H9 (cell line): ENCODE results near the gene TENM4. TPM values are rescaled to one million over a fixed set of nuclear protein-coding genes. Genes with fewer than 3 reads are reported as not detected.

Experiments used
- DNase-seq: peaks from one replicate; pipeline ENCODE4 v3.0.0-alpha.2; 2017
- H2AFZ ChIP-seq: one replicate; pipeline ENCODE4 v1.6.1; 2013; ENCODE audit warnings: mild to moderate bottlenecking, low read length, control low read depth, moderate library complexity
- H2AK5ac ChIP-seq: 2 replicates; pipeline ENCODE4 v1.6.1; 2013; ENCODE audit warnings: low read length, control low read depth, mixed read lengths; ENCODE audit not compliant: insufficient read length
- H2BK120ac ChIP-seq: one replicate; pipeline ENCODE4 v1.6.1; 2013; ENCODE audit warnings: low read depth, mild to moderate bottlenecking, low read length, control low read depth, inconsistent platforms; ENCODE audit not compliant: poor library complexity, severe bottlenecking
- H2BK12ac ChIP-seq: 2 replicates; pipeline ENCODE4 v1.6.1; 2013; ENCODE audit warnings: low read length, control low read depth, mixed read lengths, low read depth; ENCODE audit not compliant: insufficient read length
- H2BK15ac ChIP-seq: 2 replicates; pipeline ENCODE4 v1.6.1; 2013; ENCODE audit warnings: low read depth, low read length, control low read depth
- H2BK20ac ChIP-seq: one replicate; pipeline ENCODE4 v1.6.1; 2013; ENCODE audit warnings: low read depth, mild to moderate bottlenecking, low read length, control low read depth, inconsistent platforms; ENCODE audit not compliant: poor library complexity, severe bottlenecking
- H2BK5ac ChIP-seq: 2 replicates; pipeline ENCODE4 v1.6.1; 2013; ENCODE audit warnings: low read length, control low read depth, mixed read lengths; ENCODE audit not compliant: insufficient read length
- H3K14ac ChIP-seq: 2 replicates; pipeline ENCODE4 v1.6.1; 2013; ENCODE audit warnings: low read length, control low read depth; ENCODE audit not compliant: insufficient read depth
- H3K18ac ChIP-seq: 2 replicates; pipeline ENCODE4 v1.6.1; 2013; ENCODE audit warnings: low read depth, mild to moderate bottlenecking, mixed read lengths, low read length, control low read depth; ENCODE audit not compliant: insufficient read length
- H3K23ac ChIP-seq: 2 replicates; pipeline ENCODE4 v1.6.1; 2013; ENCODE audit warnings: low read length, control low read depth, mixed read lengths, low read depth; ENCODE audit not compliant: insufficient read length
- H3K23me2 ChIP-seq: 2 replicates; pipeline ENCODE4 v1.6.1; 2013; ENCODE audit warnings: low read depth, mild to moderate bottlenecking, mixed read lengths, low read length, control low read depth; ENCODE audit not compliant: insufficient read length, poor library complexity, severe bottlenecking
- H3K27ac ChIP-seq: 2 replicates; pipeline ENCODE4 v1.5.1; 2013; ENCODE audit warnings: low read length, control low read depth, mixed read lengths, low read depth; ENCODE audit not compliant: insufficient read length
- H3K27me3 ChIP-seq: 2 replicates; pipeline ENCODE4 v1.6.1; 2013; ENCODE audit warnings: low read length, control low read depth, inconsistent platforms; ENCODE audit not compliant: insufficient read depth
- H3K4ac ChIP-seq: 2 replicates; pipeline ENCODE4 v1.6.1; 2013; ENCODE audit warnings: low read depth, mild to moderate bottlenecking, control low read depth, inconsistent platforms, low read length, moderate library complexity
- H3K4me1 ChIP-seq: 2 replicates; pipeline ENCODE4 v1.6.1; 2013; ENCODE audit warnings: low read length, control low read depth, inconsistent platforms; ENCODE audit not compliant: insufficient read depth
- H3K4me2 ChIP-seq: 2 replicates; pipeline ENCODE4 v1.6.1; 2013; ENCODE audit warnings: low read length, control low read depth, mixed read lengths; ENCODE audit not compliant: insufficient read length, insufficient read depth
- H3K56ac ChIP-seq: 2 replicates; pipeline ENCODE4 v1.6.1; 2013; ENCODE audit warnings: low read depth, mild to moderate bottlenecking, mixed read lengths, low read length, control low read depth; ENCODE audit not compliant: insufficient read length
- H3K79me1 ChIP-seq: 2 replicates; pipeline ENCODE4 v1.6.1; 2013; ENCODE audit warnings: low read depth, mild to moderate bottlenecking, moderate library complexity, low read length, control low read depth, inconsistent platforms; ENCODE audit not compliant: insufficient read depth, poor library complexity, severe bottlenecking
- H3K79me2 ChIP-seq: 2 replicates; pipeline ENCODE4 v1.6.1; 2013; ENCODE audit warnings: low read length, control low read depth, inconsistent platforms; ENCODE audit not compliant: insufficient read depth
- H3K9ac ChIP-seq: 2 replicates; pipeline ENCODE4 v1.6.1; 2013; ENCODE audit warnings: low read length, control low read depth, mixed read lengths; ENCODE audit not compliant: insufficient read length; ENCODE audit errors: extremely low read depth
- H3K9me3 ChIP-seq: one replicate; pipeline ENCODE4 v1.6.1; 2013; ENCODE audit warnings: low read depth, low read length, inconsistent platforms; ENCODE audit not compliant: control insufficient read depth
- H3T11ph ChIP-seq: one replicate; pipeline ENCODE4 v1.6.1; 2013; ENCODE audit warnings: mild to moderate bottlenecking, low read length, control low read depth, inconsistent platforms
- H4K20me1 ChIP-seq: one replicate; pipeline ENCODE4 v1.6.1; 2013; ENCODE audit not compliant: control insufficient read depth, insufficient read length, insufficient read depth
- H4K5ac ChIP-seq: 2 replicates; pipeline ENCODE4 v1.6.1; 2013; ENCODE audit warnings: low read depth, mild to moderate bottlenecking, mixed read lengths, low read length, control low read depth; ENCODE audit not compliant: insufficient read length
- H4K8ac ChIP-seq: replicated peaks from 2 replicates; pipeline ENCODE4 v1.6.1; 2013; ENCODE audit warnings: low read length, control low read depth, mixed read lengths, low read depth; ENCODE audit not compliant: insufficient read length
- H4K91ac ChIP-seq: 2 replicates; pipeline ENCODE4 v1.6.1; 2013; ENCODE audit warnings: low read depth, mild to moderate bottlenecking, moderate library complexity, mixed read lengths, low read length, control low read depth; ENCODE audit not compliant: insufficient read length
- H3K27ac Mint-ChIP-seq, 3 experiments: 2 replicates in 2 of 3; 3 replicates in 1 of 3; pipeline ENCODE4 v1.8.0; 2020 to 2021; ENCODE audit warnings: mixed read lengths in 3 of 3, mild to moderate bottlenecking in 1 of 3, moderate library complexity in 1 of 3
- H3K27me3 Mint-ChIP-seq: 2 replicates; pipeline ENCODE4 v1.8.0; 2021; ENCODE audit warnings: low read depth, mild to moderate bottlenecking, moderate library complexity, mixed read lengths
- H3K36me3 Mint-ChIP-seq, 3 experiments: 2 replicates in 2 of 3; 3 replicates in 1 of 3; pipeline ENCODE4 v1.8.0; 2020 to 2021; ENCODE audit warnings: low read depth in 3 of 3, mixed read lengths in 3 of 3; ENCODE audit not compliant: insufficient read depth in 1 of 3
- H3K4me1 Mint-ChIP-seq, 2 experiments: 2 replicates each; pipeline ENCODE4 v1.8.0; 2020; ENCODE audit warnings: mixed read lengths in 2 of 2
- H3K4me3 Mint-ChIP-seq, 2 experiments: 2 replicates in 1 of 2; 3 replicates in 1 of 2; pipeline ENCODE4 v1.8.0; 2020 to 2021; ENCODE audit warnings: mild to moderate bottlenecking in 2 of 2, mixed read lengths in 2 of 2, moderate library complexity in 1 of 2
- H3K9me3 Mint-ChIP-seq, 2 experiments: 2 replicates in 1 of 2; 3 replicates in 1 of 2; pipeline ENCODE4 v1.8.0; 2020; ENCODE audit warnings: mild to moderate bottlenecking in 2 of 2, mixed read lengths in 2 of 2, moderate library complexity in 1 of 2
- WGBS: extraction: QIAGEN DNeasy Blood & Tissue Kit; methylation state at CpG from one replicate; pipeline ENCODE4 v1.1.7; 2013; ENCODE audit warnings: missing lambda C conversion rate, low lambda C conversion rate, mixed read lengths; ENCODE audit not compliant: insufficient read length; ENCODE audit errors: extremely low coverage; 5-methylcytosine and 5-hydroxymethylcytosine counted together
- total RNA-seq: library from RNA; stranded (reverse); gene quantifications from 2 replicates; pipeline ENCODE4 v1.2.1, GENCODE V29; 2021
- TF ChIP-seq, protein P1 (sequence below): fragments of 200-600 bp; sonication (generic); conservative IDR thresholded peaks from 3 replicates; pipeline ENCODE4 v1.8.0; 2021; ENCODE audit warnings: antibody characterized with exemption, mild to moderate bottlenecking

The TENM4 gene
- total RNA-seq, 1 experiment from 2014 or later: 4.6 TPM

GRCh38 chr11:79227767-79228755, 212.8 kb downstream of the TENM4 start:
- Histone ChIP-seq H2BK120ac (no peak overlapping the region), H3K79me2 (no peaks in the 10 kb centered on the region), H3K27me3 (no peaks in the 10 kb centered on the region), H3K4me1 (peaks cover 2% of the 10 kb centered on the region; the same call in 1 of the 2 replicates), H3K18ac (no peak overlapping the region), H4K20me1 (no peaks in the 10 kb centered on the region), H3K4me2 (no peak overlapping the region), H2AFZ (no peak overlapping the region), H4K5ac (no peak overlapping the region), H3T11ph (no peak overlapping the region), H3K56ac (no peak overlapping the region), H3K23me2 (no peaks in the 10 kb centered on the region), H4K8ac (no peak overlapping the region), H3K27ac (no peak overlapping the region), H3K4ac (no peak overlapping the region), H2AK5ac (no peak overlapping the region), H4K91ac (no peak overlapping the region), H3K9me3 (no peaks in the 10 kb centered on the region), H3K9ac (no peak overlapping the region), H2BK15ac (no peak overlapping the region), H2BK5ac (no peak overlapping the region), H3K23ac (no peak overlapping the region), H3K14ac (no peak overlapping the region), H2BK12ac (no peak overlapping the region), H3K79me1 (no peaks in the 10 kb centered on the region), H2BK20ac (no peak overlapping the region)
- no CpG with 5 or more reads among the region's 13 CpGs for WGBS
- Mint-ChIP-seq H3K4me3 (no peak overlapping the region), H3K4me1 (peaks cover 16 to 23% of the 10 kb centered on the region in 2 experiments), H3K9me3 (no peaks in the 10 kb centered on the region; a peak in 1 of 5 replicates), H3K36me3 (no peaks in the 10 kb centered on the region), H3K27ac (peak overlapping the region in 1 of 3 experiments; percentile 19; a peak in 1 of 7 replicates), H3K27me3 (no peaks in the 10 kb centered on the region; the same call in 1 of the 2 replicates)
- DNase-seq: no peak
- TF ChIP-seq, protein P1, sequence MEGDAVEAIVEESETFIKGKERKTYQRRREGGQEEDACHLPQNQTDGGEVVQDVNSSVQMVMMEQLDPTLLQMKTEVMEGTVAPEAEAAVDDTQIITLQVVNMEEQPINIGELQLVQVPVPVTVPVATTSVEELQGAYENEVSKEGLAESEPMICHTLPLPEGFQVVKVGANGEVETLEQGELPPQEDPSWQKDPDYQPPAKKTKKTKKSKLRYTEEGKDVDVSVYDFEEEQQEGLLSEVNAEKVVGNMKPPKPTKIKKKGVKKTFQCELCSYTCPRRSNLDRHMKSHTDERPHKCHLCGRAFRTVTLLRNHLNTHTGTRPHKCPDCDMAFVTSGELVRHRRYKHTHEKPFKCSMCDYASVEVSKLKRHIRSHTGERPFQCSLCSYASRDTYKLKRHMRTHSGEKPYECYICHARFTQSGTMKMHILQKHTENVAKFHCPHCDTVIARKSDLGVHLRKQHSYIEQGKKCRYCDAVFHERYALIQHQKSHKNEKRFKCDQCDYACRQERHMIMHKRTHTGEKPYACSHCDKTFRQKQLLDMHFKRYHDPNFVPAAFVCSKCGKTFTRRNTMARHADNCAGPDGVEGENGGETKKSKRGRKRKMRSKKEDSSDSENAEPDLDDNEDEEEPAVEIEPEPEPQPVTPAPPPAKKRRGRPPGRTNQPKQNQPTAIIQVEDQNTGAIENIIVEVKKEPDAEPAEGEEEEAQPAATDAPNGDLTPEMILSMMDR: peak; percentile 35; the same call in 2 of the 3 replicates
